ENCODE results near the gene P2RY6.

DNA sequence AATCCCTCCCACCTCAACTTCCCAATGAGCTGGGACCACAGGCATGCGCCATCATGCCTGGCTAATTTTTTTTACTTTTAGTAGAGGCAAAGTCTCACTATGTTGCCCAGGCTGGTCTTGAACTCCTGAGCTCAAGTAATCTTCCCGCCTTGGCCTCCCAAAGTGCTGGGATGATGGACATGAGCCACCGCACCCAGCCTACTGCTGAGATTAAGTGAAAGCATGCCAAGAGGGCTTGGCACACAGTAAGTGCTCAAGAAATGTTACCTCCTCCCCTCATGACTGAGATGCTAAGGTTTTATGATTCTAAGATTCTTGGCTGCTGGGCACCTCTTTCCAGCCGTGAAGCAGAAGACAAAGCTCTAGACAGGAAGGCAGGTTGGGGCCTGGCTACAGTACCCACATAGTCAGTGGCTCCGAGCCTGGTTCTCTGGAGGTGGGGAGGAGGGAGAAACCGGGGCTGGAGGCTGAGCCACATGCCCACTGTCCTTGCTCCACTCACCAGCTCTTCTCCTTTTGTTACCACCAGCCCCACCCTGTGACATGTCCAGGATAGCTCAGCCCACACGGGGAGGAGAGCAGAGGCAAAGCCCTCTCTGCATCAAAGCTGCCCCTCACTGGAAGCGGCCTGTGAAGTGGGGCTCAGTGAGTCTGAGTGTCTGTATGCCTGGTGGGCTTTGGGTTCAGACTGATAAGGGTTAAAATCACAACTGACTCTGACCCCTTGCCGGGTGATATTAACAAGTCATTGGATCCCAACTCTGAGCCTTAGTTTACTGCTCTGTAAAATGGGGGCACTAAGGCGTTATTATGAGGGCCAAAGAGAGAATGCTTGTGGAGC, 48.8 kb downstream of the P2RY6 start:
- no peak for TF ChIP-seq POLR2A (IDR thresholded peaks at IDR 0.05)
- TF ChIP-seq, protein P1, sequence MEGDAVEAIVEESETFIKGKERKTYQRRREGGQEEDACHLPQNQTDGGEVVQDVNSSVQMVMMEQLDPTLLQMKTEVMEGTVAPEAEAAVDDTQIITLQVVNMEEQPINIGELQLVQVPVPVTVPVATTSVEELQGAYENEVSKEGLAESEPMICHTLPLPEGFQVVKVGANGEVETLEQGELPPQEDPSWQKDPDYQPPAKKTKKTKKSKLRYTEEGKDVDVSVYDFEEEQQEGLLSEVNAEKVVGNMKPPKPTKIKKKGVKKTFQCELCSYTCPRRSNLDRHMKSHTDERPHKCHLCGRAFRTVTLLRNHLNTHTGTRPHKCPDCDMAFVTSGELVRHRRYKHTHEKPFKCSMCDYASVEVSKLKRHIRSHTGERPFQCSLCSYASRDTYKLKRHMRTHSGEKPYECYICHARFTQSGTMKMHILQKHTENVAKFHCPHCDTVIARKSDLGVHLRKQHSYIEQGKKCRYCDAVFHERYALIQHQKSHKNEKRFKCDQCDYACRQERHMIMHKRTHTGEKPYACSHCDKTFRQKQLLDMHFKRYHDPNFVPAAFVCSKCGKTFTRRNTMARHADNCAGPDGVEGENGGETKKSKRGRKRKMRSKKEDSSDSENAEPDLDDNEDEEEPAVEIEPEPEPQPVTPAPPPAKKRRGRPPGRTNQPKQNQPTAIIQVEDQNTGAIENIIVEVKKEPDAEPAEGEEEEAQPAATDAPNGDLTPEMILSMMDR (IDR thresholded peaks at IDR 0.05): no peak
